ENCODE results near the gene UCMA. TPM values are rescaled to one million over a fixed set of nuclear protein-coding genes. Genes with fewer than 3 reads are reported as not detected.

The UCMA gene
- total RNA-seq, 1 donor from 2014 or later: not detected

GRCh38 chr10:13233358-13233757 is 816 bp downstream of the UCMA start:
- DNase-seq (ENCODE audit: low read depth, low spot score): no peak

- no peak for DNase-seq (ENCODE audit: low read depth, low spot score)
These were observed 2.4 kb downstream of the UCMA start for GRCh38 chr10:13231808-13232207.

- DNase-seq (ENCODE audit: low read depth, low spot score): no peak
These were observed 3.0 kb downstream of the UCMA start for GRCh38 chr10:13231190-13231589.

- DNase-seq (ENCODE audit: low read depth, low spot score): no peak
These were observed 7.1 kb downstream of the UCMA start for GRCh38 chr10:13227031-13227430.

- DNase-seq (ENCODE audit: low read depth, low spot score): no peak
These were observed 8.6 kb downstream of the UCMA start for GRCh38 chr10:13225601-13226000.

- no peak for DNase-seq (ENCODE audit: low read depth, low spot score)
These were observed 9.8 kb downstream of the UCMA start for GRCh38 chr10:13224210-13224995.

GRCh38 chr10:13223241-13223640 is 10.9 kb downstream of the UCMA start:
- DNase-seq (ENCODE audit: low read depth, low spot score): no peak

- no peak for DNase-seq (ENCODE audit: low read depth, low spot score)
These were observed 11.6 kb downstream of the UCMA start for GRCh38 chr10:13222566-13222965.

GRCh38 chr10:13222151-13222550 is 12.0 kb downstream of the UCMA start:
- DNase-seq (ENCODE audit: low read depth, low spot score): no peak

GRCh38 chr10:13221572-13221971 is 12.6 kb downstream of the UCMA start:
- no peak for DNase-seq (ENCODE audit: low read depth, low spot score)

- no peak for DNase-seq (ENCODE audit: low read depth, low spot score)
These were observed 14.2 kb downstream of the UCMA start for GRCh38 chr10:13219685-13220670.

- no peak for DNase-seq (ENCODE audit: low read depth, low spot score)
These were observed 15.3 kb downstream of the UCMA start for GRCh38 chr10:13218878-13219277.

- DNase-seq (ENCODE audit: low read depth, low spot score): no peak
These were observed 21.0 kb downstream of the UCMA start for GRCh38 chr10:13213163-13213562.

- peak; percentile 15 for DNase-seq (ENCODE audit: low read depth, low spot score)
These were observed 27.4 kb downstream of the UCMA start for GRCh38 chr10:13206546-13207443.

GRCh38 chr10:13206091-13206490 is 28.1 kb downstream of the UCMA start:
- DNase-seq (ENCODE audit: low read depth, low spot score): no peak

- DNase-seq (ENCODE audit: low read depth, low spot score): no peak
These were observed 33.0 kb downstream of the UCMA start for GRCh38 chr10:13201132-13201531.

- DNase-seq (ENCODE audit: low read depth, low spot score): no peak
These were observed 39.2 kb downstream of the UCMA start for GRCh38 chr10:13195016-13195415.

GRCh38 chr10:13193637-13194036 is 40.5 kb downstream of the UCMA start:
- no peak for DNase-seq (ENCODE audit: low read depth, low spot score)

GRCh38 chr10:13191362-13191761 is 42.8 kb downstream of the UCMA start:
- no peak for DNase-seq (ENCODE audit: low read depth, low spot score)

GRCh38 chr10:13190816-13191215 is 43.4 kb downstream of the UCMA start:
- DNase-seq (ENCODE audit: low read depth, low spot score): no peak

- no peak for DNase-seq (ENCODE audit: low read depth, low spot score)
These were observed 44.2 kb downstream of the UCMA start for GRCh38 chr10:13189961-13190360.

Data from pulmonary artery endothelial cell (primary cell).